Muscle layer of colon (tissue), 2 donors: ENCODE results near the gene TMEM61.

Experiments used
- H3K27ac ChIP-seq: one replicate; pipeline ENCODE4 v1.7.0; 2013; ENCODE audit warnings: low read depth, mild to moderate bottlenecking, low read length, moderate library complexity
- H3K27me3 ChIP-seq, 2 donors: one replicate each; pipeline ENCODE4 v1.7.0; 2013; ENCODE audit warnings: low read length in 2 of 2, mild to moderate bottlenecking in 2 of 2; ENCODE audit not compliant: insufficient read depth in 2 of 2, control insufficient read depth in 1 of 2
- H3K36me3 ChIP-seq: one replicate; pipeline ENCODE4 v1.7.0; 2013; ENCODE audit warnings: mild to moderate bottlenecking, low read length; ENCODE audit not compliant: insufficient read depth
- H3K4me1 ChIP-seq: one replicate; pipeline ENCODE4 v1.7.0; 2013; ENCODE audit warnings: mild to moderate bottlenecking, low read length; ENCODE audit not compliant: insufficient read depth
- H3K4me3 ChIP-seq, 2 donors: one replicate each; pipeline ENCODE4 v1.7.0; 2013; ENCODE audit warnings: low read length in 2 of 2, low read depth in 1 of 2, mild to moderate bottlenecking in 1 of 2, moderate library complexity in 1 of 2
- H3K9ac ChIP-seq: one replicate; pipeline ENCODE4 v1.7.0; 2013; ENCODE audit warnings: low read length
- H3K9me3 ChIP-seq: one replicate; pipeline ENCODE4 v1.7.0; 2013; ENCODE audit warnings: mild to moderate bottlenecking, low read length
- donor health status: abdominal sarcoma.
- donor health status: Adenocarcinoma of cecum.

The TMEM61 gene

DNA sequence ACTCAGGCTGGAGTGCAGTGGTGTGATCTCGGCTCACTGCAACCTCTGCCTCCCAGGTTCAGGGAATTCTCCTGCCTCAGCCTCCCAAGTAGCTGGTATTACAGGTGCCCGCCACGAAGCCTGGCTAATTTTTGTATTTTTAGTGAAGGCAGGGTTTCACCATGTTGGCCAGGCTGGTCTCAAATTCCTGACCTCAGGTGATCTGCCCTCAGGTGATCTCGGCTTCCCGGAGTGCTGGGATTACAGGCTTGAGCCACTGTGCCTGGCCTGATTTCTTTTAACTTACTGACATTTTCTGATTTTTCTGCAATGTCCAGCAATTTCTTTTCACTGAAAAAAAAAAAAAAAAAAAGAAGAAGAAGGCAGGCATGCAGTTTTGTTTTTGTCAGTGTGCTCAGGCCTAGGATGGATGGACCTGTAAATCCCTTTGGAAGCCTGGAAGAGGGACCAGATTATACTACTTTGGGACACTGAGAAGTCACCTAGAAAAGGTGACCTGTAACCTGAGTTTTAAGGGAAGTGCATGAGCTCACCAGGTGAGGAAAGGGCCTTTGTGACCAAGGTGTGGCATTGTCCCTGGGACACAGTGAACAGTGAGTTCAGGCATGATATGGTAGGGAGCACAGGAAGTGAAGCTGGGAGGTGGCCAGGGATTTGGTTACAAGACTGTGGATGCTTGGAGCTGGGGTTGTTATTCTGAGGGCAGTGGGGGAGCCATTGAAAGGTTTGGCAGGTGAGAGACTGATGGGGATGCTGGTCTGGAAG is 2.7 kb upstream of the TMEM61 start:
- Histone ChIP-seq H3K9ac (no peak overlapping the region), H3K27me3 (peaks cover 6 to 30% of the 10 kb centered on the region in 2 donors), H3K4me1 (peaks cover 4% of the 10 kb centered on the region), H3K9me3 (no peaks in the 10 kb centered on the region), H3K36me3 (no peaks in the 10 kb centered on the region), H3K27ac (no peak overlapping the region), H3K4me3 (no peak overlapping the region)

DNA sequence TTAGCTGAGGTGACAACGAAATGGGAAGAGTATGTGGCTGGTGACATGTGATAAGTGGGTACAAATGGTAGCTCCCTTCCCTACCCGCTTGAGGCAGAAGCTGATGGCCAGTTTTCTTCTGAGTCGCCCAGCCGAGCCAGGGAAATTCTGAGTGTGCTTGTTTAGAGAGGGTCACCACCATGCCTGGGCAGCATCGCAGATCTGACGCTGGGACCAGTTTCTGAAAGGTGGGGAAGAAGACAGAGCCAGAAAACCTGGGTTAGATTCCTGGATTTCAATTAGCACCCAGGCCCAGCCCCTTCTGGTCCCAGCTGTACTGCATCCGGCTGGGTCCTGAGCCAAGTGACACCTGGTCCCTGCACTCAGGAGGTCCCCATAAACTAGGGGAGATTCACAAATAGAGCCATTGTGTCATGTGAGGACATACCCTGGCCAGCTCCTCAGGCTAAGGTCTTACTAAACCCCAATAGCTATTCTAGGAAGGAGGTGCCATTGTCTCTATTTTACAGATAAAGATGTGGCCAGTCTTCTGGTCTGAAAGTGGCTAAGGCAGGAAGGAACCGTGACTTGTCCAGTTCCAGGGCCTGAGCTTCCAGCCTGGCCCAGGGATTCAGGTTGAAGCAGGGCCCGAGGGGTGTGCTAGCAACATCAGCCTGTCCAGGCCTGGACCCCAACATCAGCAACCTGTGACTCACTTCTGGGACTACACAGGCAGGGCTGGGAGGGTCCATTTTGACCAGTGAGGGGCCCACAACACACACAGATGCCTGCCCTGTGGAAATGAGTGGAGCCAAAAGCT is 1.7 kb upstream of the TMEM61 start:
- no peak overlapping the region for H3K4me3 ChIP-seq
- no peak overlapping the region for H3K27ac ChIP-seq
- H3K27me3 ChIP-seq = peaks cover 6 to 30% of the 10 kb centered on the region in 2 donors
- no peak overlapping the region for H3K9ac ChIP-seq
- no peaks in the 10 kb centered on the region for H3K9me3 ChIP-seq
- peaks cover 4% of the 10 kb centered on the region for H3K4me1 ChIP-seq
- no peaks in the 10 kb centered on the region for H3K36me3 ChIP-seq

DNA sequence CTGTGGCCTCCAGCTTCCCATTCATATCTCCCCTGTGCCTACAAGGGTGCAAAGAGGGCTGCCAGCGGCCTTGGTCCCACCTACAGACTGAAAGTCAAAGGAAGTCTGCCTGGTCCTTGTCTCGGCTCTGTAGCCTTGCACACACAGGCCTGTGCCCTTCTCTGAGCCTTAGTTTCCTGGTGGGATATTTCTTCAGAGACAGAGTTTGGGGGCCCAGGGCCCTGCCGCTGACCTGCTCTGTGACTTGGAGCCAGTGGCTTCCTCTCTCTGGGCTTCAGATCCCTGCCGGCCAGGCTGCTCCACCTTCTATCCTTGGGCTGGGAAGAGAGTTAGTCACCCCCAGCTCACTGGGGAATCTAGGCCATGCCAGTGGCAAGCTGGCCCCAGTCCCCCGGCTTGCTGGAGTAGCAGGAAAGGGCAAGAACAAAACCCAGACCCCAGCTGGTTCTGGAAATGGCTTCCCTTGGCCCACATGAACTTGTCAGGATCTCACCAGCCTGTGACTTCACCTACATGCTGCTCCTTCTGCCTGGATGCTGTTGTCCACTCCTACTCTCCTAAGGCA is 1.0 kb upstream of the TMEM61 start:
- H3K27me3 ChIP-seq = peaks cover 6 to 30% of the 10 kb centered on the region in 2 donors
- H3K4me3 ChIP-seq = no peak overlapping the region

DNA sequence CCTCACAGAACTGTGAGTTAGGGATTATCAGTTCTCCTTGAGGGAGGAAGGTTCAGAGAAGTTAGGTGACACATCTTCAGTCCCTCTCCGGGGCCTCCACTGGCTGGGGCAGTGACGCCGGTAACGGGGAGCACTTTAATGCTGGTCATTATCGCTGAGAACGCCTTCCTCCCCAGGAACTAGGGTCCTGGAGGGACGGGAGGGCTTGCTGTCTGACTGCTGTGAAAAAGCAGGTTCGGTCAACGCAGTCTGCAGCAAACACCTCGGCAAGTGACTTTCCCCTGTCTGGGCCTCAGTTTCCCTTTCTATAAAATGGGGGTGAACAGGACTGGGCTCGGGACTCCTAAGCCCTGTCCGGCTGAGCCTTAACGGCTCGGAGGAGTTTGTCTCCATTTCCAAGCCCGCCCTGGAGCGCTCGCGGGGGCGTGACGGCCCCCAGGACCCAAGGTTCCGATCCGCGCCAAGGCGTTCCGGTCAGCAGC is 341 bp upstream of the TMEM61 start:
- H3K36me3 ChIP-seq = no peaks in the 10 kb centered on the region
- H3K9me3 ChIP-seq = no peaks in the 10 kb centered on the region
- peaks cover 6 to 30% of the 10 kb centered on the region in 2 donors for H3K27me3 ChIP-seq
- no peak overlapping the region for H3K9ac ChIP-seq
- no peak overlapping the region for H3K27ac ChIP-seq
- peaks cover 4% of the 10 kb centered on the region for H3K4me1 ChIP-seq
- H3K4me3 ChIP-seq = peak overlapping the region in 1 of 2 donors; percentile 32

More for the DNA sequence above, 1.0 kb upstream of the TMEM61 start:
- Histone ChIP-seq H3K4me1 (peaks cover 4% of the 10 kb centered on the region), H3K9me3 (no peaks in the 10 kb centered on the region), H3K36me3 (no peaks in the 10 kb centered on the region), H3K9ac (no peak overlapping the region), H3K27ac (no peak overlapping the region)

DNA sequence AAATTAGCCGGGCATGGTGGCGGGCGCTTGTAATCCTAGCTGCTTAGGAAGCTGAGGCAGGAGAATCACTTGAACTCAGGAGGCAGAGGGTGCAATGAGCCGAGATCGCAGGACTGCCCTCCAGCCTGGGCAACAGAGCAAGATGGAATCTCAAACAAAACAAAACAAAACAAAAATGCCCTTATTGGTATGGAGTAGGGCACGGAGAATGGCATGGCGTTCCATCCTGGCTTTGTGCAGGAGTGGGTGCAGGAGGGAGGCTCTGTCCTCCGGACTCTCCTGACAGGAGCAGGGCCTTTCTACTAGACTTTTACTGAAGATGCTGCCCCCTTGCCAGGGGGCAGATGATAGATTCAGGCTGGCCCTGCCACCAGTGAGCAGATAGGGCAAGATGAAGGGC is 1.0 kb downstream of the TMEM61 start:
- Histone ChIP-seq H3K4me3 (no peak overlapping the region), H3K36me3 (no peaks in the 10 kb centered on the region), H3K27ac (no peak overlapping the region), H3K9ac (no peak overlapping the region), H3K9me3 (no peaks in the 10 kb centered on the region), H3K4me1 (peaks cover 4% of the 10 kb centered on the region), H3K27me3 (peaks cover 6 to 35% of the 10 kb centered on the region in 2 donors)

DNA sequence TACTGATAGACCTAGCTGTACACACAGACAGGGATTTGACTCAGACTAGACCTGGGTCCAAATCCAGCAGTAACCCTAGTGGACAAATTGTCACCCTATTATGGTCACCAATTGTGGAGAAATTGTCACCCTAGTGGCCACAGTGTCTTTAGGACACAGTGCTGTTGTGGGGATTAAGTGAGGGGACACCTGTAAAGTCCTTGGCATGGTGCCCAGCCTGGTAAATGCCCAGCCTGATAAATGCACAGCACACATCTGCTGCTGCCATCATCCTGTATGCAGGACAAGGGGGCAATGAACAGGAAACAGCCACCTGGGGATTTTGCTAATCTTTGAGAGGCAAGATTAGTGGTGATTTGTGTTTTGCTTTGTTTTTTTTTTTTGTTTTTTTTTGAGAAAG is 2.3 kb downstream of the TMEM61 start:
- Histone ChIP-seq H3K4me1 (peaks cover 4% of the 10 kb centered on the region), H3K36me3 (no peaks in the 10 kb centered on the region), H3K27ac (no peak overlapping the region), H3K9ac (no peak overlapping the region), H3K27me3 (peaks cover 6 to 40% of the 10 kb centered on the region in 2 donors), H3K9me3 (no peaks in the 10 kb centered on the region), H3K4me3 (no peak overlapping the region)

DNA sequence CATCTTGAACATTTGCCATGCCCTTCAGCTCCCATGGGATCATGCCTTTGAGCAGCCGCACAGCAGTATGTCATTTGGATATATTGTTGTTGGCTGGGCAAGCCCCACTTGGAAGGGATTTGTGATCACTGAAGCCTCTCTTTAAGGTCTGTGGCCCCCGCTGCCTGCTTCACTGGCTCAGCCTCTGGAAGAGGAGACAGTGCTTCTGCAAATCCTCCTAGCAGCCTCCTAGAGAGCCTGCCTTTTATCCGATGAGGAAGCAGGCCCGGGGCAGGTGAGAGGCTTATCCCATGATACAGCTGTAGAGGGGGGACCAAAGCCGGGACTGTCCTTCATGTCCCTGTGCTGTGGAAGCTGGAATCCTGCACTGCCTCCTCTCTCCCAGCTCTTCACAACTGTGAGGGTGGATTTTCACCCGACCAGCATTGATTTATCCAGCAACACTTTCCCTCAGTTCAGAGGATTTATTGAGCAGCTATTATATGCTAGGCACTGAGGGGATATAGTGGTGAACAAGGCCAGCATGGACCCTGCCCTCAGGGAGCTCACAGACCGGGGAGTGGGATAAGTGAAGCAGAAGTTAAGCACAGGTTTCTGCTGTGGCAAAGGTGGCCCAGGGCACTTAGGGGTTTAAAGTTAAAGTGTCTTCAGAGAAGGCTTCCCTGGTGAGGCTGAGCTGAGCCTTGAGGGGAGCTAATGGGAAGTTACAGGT is 3.9 kb downstream of the TMEM61 start:
- Histone ChIP-seq H3K4me3 (no peak overlapping the region), H3K4me1 (peaks cover 4% of the 10 kb centered on the region), H3K9me3 (no peaks in the 10 kb centered on the region), H3K9ac (no peak overlapping the region), H3K36me3 (no peaks in the 10 kb centered on the region), H3K27me3 (peaks cover 6 to 31% of the 10 kb centered on the region in 2 donors), H3K27ac (no peak overlapping the region)

DNA sequence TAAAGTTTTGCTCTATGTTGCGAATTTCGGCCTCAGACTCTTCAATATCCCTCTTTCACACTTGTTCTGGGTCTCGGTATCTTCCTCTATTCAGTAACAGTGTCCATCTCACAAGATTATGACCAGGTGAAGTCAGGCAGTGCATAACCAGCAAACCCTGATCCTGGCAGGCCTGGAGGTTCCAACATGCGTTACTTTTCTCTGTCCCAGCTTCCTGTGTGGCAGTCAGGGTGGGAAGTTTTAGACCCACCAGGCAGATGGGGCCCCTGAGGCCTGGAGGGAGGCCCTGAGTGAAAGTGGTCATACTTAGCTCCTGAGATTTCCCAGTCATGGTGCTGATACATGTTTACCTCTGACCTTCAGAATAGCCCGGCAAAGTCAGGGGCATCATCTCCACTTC is 5.1 kb downstream of the TMEM61 start:
- Histone ChIP-seq H3K27me3 (peaks cover 0 to 19% of the 10 kb centered on the region in 2 donors), H3K9me3 (no peaks in the 10 kb centered on the region), H3K36me3 (no peaks in the 10 kb centered on the region), H3K27ac (no peak overlapping the region), H3K4me1 (peaks cover 6% of the 10 kb centered on the region), H3K4me3 (no peak overlapping the region), H3K9ac (no peak overlapping the region)

DNA sequence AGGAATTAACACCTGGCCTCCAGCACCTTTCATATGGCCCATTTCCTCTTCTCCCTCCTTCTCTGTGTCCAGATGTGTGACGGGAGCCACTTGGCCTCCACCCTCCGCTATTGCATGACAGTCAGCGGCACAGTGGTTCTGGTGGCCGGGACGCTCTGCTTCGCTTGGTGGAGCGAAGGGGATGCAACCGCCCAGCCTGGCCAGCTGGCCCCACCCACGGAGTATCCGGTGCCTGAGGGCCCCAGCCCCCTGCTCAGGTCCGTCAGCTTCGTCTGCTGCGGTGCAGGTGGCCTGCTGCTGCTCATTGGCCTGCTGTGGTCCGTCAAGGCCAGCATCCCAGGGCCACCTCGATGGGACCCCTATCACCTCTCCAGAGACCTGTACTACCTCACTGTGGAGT is 5.6 kb downstream of the TMEM61 start:
- Histone ChIP-seq H3K36me3 (no peaks in the 10 kb centered on the region), H3K27me3 (peaks cover 0 to 15% of the 10 kb centered on the region in 2 donors), H3K9me3 (no peaks in the 10 kb centered on the region), H3K4me3 (no peak overlapping the region), H3K4me1 (peaks cover 6% of the 10 kb centered on the region), H3K27ac (no peak overlapping the region), H3K9ac (no peak overlapping the region)

DNA sequence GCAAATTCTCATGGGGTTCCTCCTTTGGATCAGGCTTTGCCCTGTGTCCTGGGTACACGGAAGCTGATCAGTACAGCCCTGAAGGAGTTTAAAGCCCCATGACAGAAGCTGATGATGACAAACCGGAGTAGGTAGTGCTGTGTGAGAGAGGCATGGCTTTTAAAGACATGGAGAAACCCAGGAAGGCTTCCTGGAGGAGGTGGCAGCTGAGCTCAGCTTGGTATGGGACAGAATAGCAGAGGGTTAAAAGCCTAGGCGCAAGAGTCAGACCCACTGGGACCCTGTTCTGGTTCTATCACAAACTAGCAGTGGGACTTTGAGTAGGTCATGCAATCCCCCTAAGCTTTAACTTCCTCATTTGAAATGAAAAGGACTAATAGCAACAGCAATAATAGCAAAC is 6.1 kb downstream of the TMEM61 start:
- H3K36me3 ChIP-seq = no peaks in the 10 kb centered on the region
- H3K9me3 ChIP-seq = no peaks in the 10 kb centered on the region
- H3K9ac ChIP-seq = no peak overlapping the region
- H3K4me3 ChIP-seq = no peak overlapping the region
- no peak overlapping the region for H3K27ac ChIP-seq
- H3K27me3 ChIP-seq = peaks cover 0 to 10% of the 10 kb centered on the region in 2 donors
- H3K4me1 ChIP-seq = peaks cover 6% of the 10 kb centered on the region

DNA sequence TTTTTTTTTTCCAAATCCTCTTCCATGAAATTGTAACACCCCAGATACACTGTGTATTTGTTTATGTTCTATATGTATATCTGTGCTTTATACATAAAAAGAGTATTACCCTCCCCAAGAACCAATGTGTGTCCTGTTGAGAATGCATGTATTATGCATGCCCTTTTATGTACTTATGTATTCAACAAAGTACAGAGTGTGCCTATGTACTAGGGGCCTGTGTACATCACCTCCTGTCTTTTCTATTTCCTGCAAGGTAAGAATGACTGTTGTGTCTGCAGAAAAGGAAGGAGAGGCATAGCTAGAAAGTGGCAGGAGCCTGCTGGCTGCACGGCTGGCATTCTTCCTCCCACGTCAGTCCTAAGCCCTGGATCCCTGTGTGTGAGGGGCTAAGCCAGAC is 7.0 kb downstream of the TMEM61 start:
- H3K27ac ChIP-seq = no peak overlapping the region
- H3K4me3 ChIP-seq = no peak overlapping the region
- H3K9ac ChIP-seq = no peak overlapping the region
- no peaks in the 10 kb centered on the region for H3K36me3 ChIP-seq
- H3K9me3 ChIP-seq = no peaks in the 10 kb centered on the region
- H3K4me1 ChIP-seq = peaks cover 6% of the 10 kb centered on the region
- peaks cover 0 to 9% of the 10 kb centered on the region in 2 donors for H3K27me3 ChIP-seq
